ENCODE data around the gene RPRD1B.
"Not testable (repeated sequence)": the region's sequence is repeated elsewhere in the genome, so short reads cannot be mapped to it uniquely, and the experiment has no call there.

RPRD1B gene

GRCh38 chr20:38106461-38106860 is 72.9 kb downstream of the RPRD1B start:
- no peak for DNase-seq (ENCODE audit: low spot score)

GRCh38 chr20:38107386-38107785 is 73.8 kb downstream of the RPRD1B start:
- DNase-seq (ENCODE audit: low spot score) = not testable (repeated sequence)

GRCh38 chr20:38107916-38108315 is 74.4 kb downstream of the RPRD1B start:
- not testable (repeated sequence) for DNase-seq (ENCODE audit: low spot score)

- DNase-seq (ENCODE audit: low spot score) = no peak
Measured at GRCh38 chr20:38108438-38108985, 75.0 kb downstream of the RPRD1B start.

GRCh38 chr20:38108986-38109541 is 75.5 kb downstream of the RPRD1B start:
- DNase-seq (ENCODE audit: low spot score) = no peak

GRCh38 chr20:38109591-38110524 is 76.3 kb downstream of the RPRD1B start:
- peak; percentile 84 for DNase-seq (ENCODE audit: low spot score)

GRCh38 chr20:38110525-38111178 is 77.1 kb downstream of the RPRD1B start:
- DNase-seq (ENCODE audit: low spot score) = no peak

GRCh38 chr20:38111366-38112232 is 78.1 kb downstream of the RPRD1B start:
- no peak for DNase-seq (ENCODE audit: low spot score)

GRCh38 chr20:38112261-38112929 is 78.8 kb downstream of the RPRD1B start:
- DNase-seq (ENCODE audit: low spot score) = no peak

- no peak for DNase-seq (ENCODE audit: low spot score)
Measured at GRCh38 chr20:38112930-38113294, 79.4 kb downstream of the RPRD1B start.

GRCh38 chr20:38113401-38114325 is 80.1 kb downstream of the RPRD1B start:
- no peak for DNase-seq (ENCODE audit: low spot score)

- peak; percentile 63 for DNase-seq (ENCODE audit: low spot score)
Measured at GRCh38 chr20:38114353-38114791, 80.8 kb downstream of the RPRD1B start.

GRCh38 chr20:38115205-38115604 is 81.7 kb downstream of the RPRD1B start:
- no peak for DNase-seq (ENCODE audit: low spot score)

GRCh38 chr20:38115896-38116295 is 82.3 kb downstream of the RPRD1B start:
- DNase-seq (ENCODE audit: low spot score) = no peak

GRCh38 chr20:38116409-38117165 is 83.0 kb downstream of the RPRD1B start:
- no peak for DNase-seq (ENCODE audit: low spot score)

- no peak for DNase-seq (ENCODE audit: low spot score)
Measured at GRCh38 chr20:38117205-38117604, 83.7 kb downstream of the RPRD1B start.

- DNase-seq (ENCODE audit: low spot score) = no peak
Measured at GRCh38 chr20:38117635-38118034, 84.1 kb downstream of the RPRD1B start.

- DNase-seq (ENCODE audit: low spot score) = no peak
Measured at GRCh38 chr20:38119446-38119845, 85.9 kb downstream of the RPRD1B start.

GRCh38 chr20:38120625-38120988 is 87.1 kb downstream of the RPRD1B start:
- no peak for DNase-seq (ENCODE audit: low spot score)
